OCI-LY7 (cell line): ENCODE measurements around the gene SYNPO2. TPM values are rescaled to one million over a fixed set of nuclear protein-coding genes. Genes with fewer than 3 reads are reported as not detected.

Experiments used
- BruUV-seq: library from RNA; stranded (reverse); fragments of 400-500 nt; replicated peaks from 2 replicates; lab custom pipeline; 2021; lab: Mats Ljungman, UMichigan
- CTCF ChIA-PET: fragments of 300-600 bp; sonication (Branson Sonifier 250); formaldehyde crosslinking; loops from one replicate; lab custom pipeline; 2022; ENCODE audit warnings: antibody characterized with exemption; ENCODE audit not compliant: unreplicated experiment; lab: Charles Lee
- POLR2A ChIA-PET: fragments of 300-600 bp; sonication (Branson Sonifier 250); formaldehyde crosslinking; loops from one replicate; lab custom pipeline; 2022; ENCODE audit warnings: antibody characterized with exemption; lab: Charles Lee
- DNase-seq: peaks from one replicate; pipeline ENCODE4 v3.0.0-alpha.2; 2015; ENCODE audit warnings: low spot score
- H2AFZ ChIP-seq: fragments of 200-600 bp; sonication (generic), shearing (Covaris generic); 2 replicates; pipeline ENCODE4 v1.6.1; 2014; ENCODE audit warnings: mild to moderate bottlenecking, antibody characterized with exemption, low read length, moderate library complexity
- H3K27ac ChIP-seq: fragments of 200-600 bp; sonication (generic); 2 replicates; pipeline ENCODE4 v1.5.1; 2014; ENCODE audit warnings: mixed run types, low read depth, mild to moderate bottlenecking, moderate library complexity, low read length, inconsistent platforms; ENCODE audit not compliant: poor library complexity, severe bottlenecking
- H3K36me3 ChIP-seq: fragments of 200-600 bp; sonication (generic); 2 replicates; pipeline ENCODE4 v1.6.1; 2014; ENCODE audit warnings: mild to moderate bottlenecking, antibody characterized with exemption, low read length, moderate library complexity, mixed read lengths; ENCODE audit not compliant: insufficient read depth
- H3K4me1 ChIP-seq: fragments of 200-600 bp; sonication (generic); 2 replicates; pipeline ENCODE4 v1.5.1; 2014; ENCODE audit warnings: mild to moderate bottlenecking, low read length; ENCODE audit not compliant: insufficient read depth, poor library complexity, severe bottlenecking
- H3K4me2 ChIP-seq: fragments of 200-600 bp; sonication (generic); 2 replicates; pipeline ENCODE4 v1.6.1; 2014; ENCODE audit warnings: mild to moderate bottlenecking, low read length
- H3K4me3 ChIP-seq: fragments of 200-600 bp; sonication (generic); 2 replicates; pipeline ENCODE4 v1.5.1; 2014; ENCODE audit warnings: mild to moderate bottlenecking, low read depth, low read length; ENCODE audit not compliant: poor library complexity, severe bottlenecking
- H3K79me2 ChIP-seq: fragments of 200-600 bp; sonication (generic); 2 replicates; pipeline ENCODE4 v1.6.1; 2016; ENCODE audit warnings: low read depth, mild to moderate bottlenecking, low read length, moderate library complexity, mixed read lengths; ENCODE audit not compliant: insufficient read depth
- H3K9me2 ChIP-seq: fragments of 200-600 bp; sonication (generic); 2 replicates; pipeline ENCODE4 v1.6.1; 2016; ENCODE audit warnings: mild to moderate bottlenecking, low read length, mixed read lengths; ENCODE audit not compliant: insufficient read depth
- H3K9me3 ChIP-seq: fragments of 200-600 bp; sonication (generic); 2 replicates; pipeline ENCODE4 v1.6.1; 2014; ENCODE audit warnings: mild to moderate bottlenecking, mixed run types, low read length, mixed read lengths
- H4K20me1 ChIP-seq: fragments of 200-600 bp; sonication (generic); 2 replicates; pipeline ENCODE4 v1.6.1; 2014; ENCODE audit warnings: mild to moderate bottlenecking, antibody characterized with exemption, low read length, moderate library complexity, mixed read lengths; ENCODE audit not compliant: insufficient read depth
- CTCF ChIP-seq: fragments of 200-600 bp; sonication (generic); conservative IDR thresholded peaks from 2 replicates; pipeline ENCODE4 v1.5.1; 2014; ENCODE audit warnings: mild to moderate bottlenecking, antibody characterized with exemption, low read length, moderate library complexity, mixed read lengths
- EZH2phosphoT487 ChIP-seq: fragments of 200-600 bp; sonication (generic); IDR thresholded peaks from 2 replicates; pipeline ENCODE4 v1.6.1; 2018; ENCODE audit warnings: low read depth, borderline replicate concordance, mild to moderate bottlenecking, mixed run types, antibody characterized with exemption, low read length, moderate library complexity, mixed read lengths
- intact Hi-C: fragments of 100-400 bp; cut with micrococcal nuclease; formaldehyde crosslinking; loops from one replicate; pipeline ENCODE4 v1.10.0; 2022; ENCODE audit not compliant: unreplicated experiment
- total RNA-seq, 2 experiments: library from RNA; depleted of rRNA in 1 of 2; stranded (reverse); fragments of >200 nt in 1 of 2; shearing (Covaris generic) in 1 of 2; gene quantifications; 2 replicates each; pipeline ENCODE4 v1.2.3, GENCODE V29; 2014 to 2022

The SYNPO2 gene
- total RNA-seq, 2 experiments from 2014 or later = 0.11 to 0.19 TPM

GRCh38 chr4:119029847-119030535 lies 141.3 kb downstream of the SYNPO2 start:
- Histone ChIP-seq H3K9me2 (no peaks in the 10 kb centered on the region), H4K20me1 (no peaks in the 10 kb centered on the region), H3K4me1 (peaks cover 17% of the 10 kb centered on the region), H3K4me2 (no peak overlapping the region), H3K36me3 (no peaks in the 10 kb centered on the region), H2AFZ (no peak overlapping the region), H3K79me2 (no peaks in the 10 kb centered on the region), H3K4me3 (no peak overlapping the region), H3K27ac (no peak overlapping the region), H3K9me3 (no peaks in the 10 kb centered on the region)
- BruUV-seq = no TSS peak
- no peak for TF ChIP-seq EZH2phosphoT487
- TF ChIP-seq CTCF = no peak
- ChIA-PET CTCF (no interaction called here), POLR2A (interaction anchor here (0.7 to 1.6 kb wide), 4 partner anchors 10 to 718 kb away, joined by 3 to 6 read pairs (median 3); no protein-coding TSS in a partner anchor)
- intact Hi-C loops = no loop called here
- DNase-seq = no peak

- TF ChIP-seq EZH2phosphoT487 (no peak), CTCF (no peak)
- H3K4me3 ChIP-seq = no peak overlapping the region
- H3K4me2 ChIP-seq = no peak overlapping the region
- H3K79me2 ChIP-seq = no peaks in the 10 kb centered on the region
- no TSS peak for BruUV-seq
- no peaks in the 10 kb centered on the region for H3K9me3 ChIP-seq
- H3K9me2 ChIP-seq = no peaks in the 10 kb centered on the region
- ChIA-PET CTCF (no interaction called here), POLR2A (interaction anchor here (0.7 to 1.0 kb wide), 2 partner anchors 10 to 717 kb away, joined by 3 read pairs; no protein-coding TSS in a partner anchor)
- H3K27ac ChIP-seq = no peak overlapping the region
- intact Hi-C loops = no loop called here
- no peaks in the 10 kb centered on the region for H4K20me1 ChIP-seq
- no peak overlapping the region for H2AFZ ChIP-seq
- no peak for DNase-seq
- no peaks in the 10 kb centered on the region for H3K36me3 ChIP-seq
- peaks cover 17% of the 10 kb centered on the region for H3K4me1 ChIP-seq
These were observed 141.9 kb downstream of the SYNPO2 start for GRCh38 chr4:119030536-119030890.

- H3K79me2 ChIP-seq = no peaks in the 10 kb centered on the region
- CTCF ChIA-PET = no interaction called here
- H2AFZ ChIP-seq = no peak overlapping the region
- BruUV-seq = no TSS peak
- intact Hi-C loops = no loop called here
- H3K27ac ChIP-seq = no peak overlapping the region
- H3K4me3 ChIP-seq = no peak overlapping the region
- H3K9me2 ChIP-seq = no peaks in the 10 kb centered on the region
- no peak for TF ChIP-seq CTCF
- no peak for TF ChIP-seq EZH2phosphoT487
- H4K20me1 ChIP-seq = no peaks in the 10 kb centered on the region
- H3K9me3 ChIP-seq = no peaks in the 10 kb centered on the region
- H3K4me2 ChIP-seq = no peak overlapping the region
- DNase-seq = no peak
- peaks cover 17% of the 10 kb centered on the region for H3K4me1 ChIP-seq
- POLR2A ChIA-PET = no interaction called here
- no peaks in the 10 kb centered on the region for H3K36me3 ChIP-seq
These were observed 142.6 kb downstream of the SYNPO2 start for GRCh38 chr4:119031218-119031617.
